Testis (tissue), 2 donors: ENCODE data around the gene PRR5.

Experiments used
- CTCF ChIP-seq, 3 experiments: fragments of 450-650 bp in 2 of 3; fragments of 200-600 bp in 1 of 3; sonication (generic) in 1 of 3; IDR thresholded peaks; one replicate each; pipeline ENCODE4 v1.5.1; 2016 to 2019; ENCODE audit warnings: antibody characterized with exemption in 3 of 3, mild to moderate bottlenecking in 2 of 3, moderate library complexity in 1 of 3
- POLR2A ChIP-seq: fragments of 450-650 bp; IDR thresholded peaks from one replicate; pipeline ENCODE4 v1.6.1; 2017; ENCODE audit warnings: antibody characterized with exemption, mild to moderate bottlenecking, moderate library complexity

- no peak for TF ChIP-seq CTCF (IDR thresholded peaks at IDR 0.05)
- no peak for TF ChIP-seq POLR2A
Observed at GRCh38 chr22:44728761-44729324, 26.8 kb downstream of the PRR5 start.
